SK-MEL-5 (cell line): Measurements from ENCODE around the gene ANKRD12. TPM values are rescaled to one million over a fixed set of nuclear protein-coding genes. Genes with fewer than 3 reads are reported as not detected.
"Not testable (repeated sequence)": the region's sequence is repeated elsewhere in the genome, so short reads cannot be mapped to it uniquely, and the experiment has no call there.

Source experiments
- DNase-seq: peaks from one replicate; pipeline ENCODE4 v3.0.0-alpha.2; 2016; ENCODE audit warnings: low read depth, low spot score
- in situ Hi-C: cut with HindIII; loops from 2 replicates; pipeline ENCODE4 v1.10.0; 2016; ENCODE audit warnings: low sequenced_read_pairs, high pct_unique_total_duplicates, low pct_unique_long_range_greater_than_20kb
- total RNA-seq: library from RNA; depleted of rRNA; stranded (reverse); fragments of >200 nt; shearing (Covaris generic); gene quantifications from 2 replicates; pipeline ENCODE4 v1.2.3, GENCODE V29; 2014

ANKRD12 gene
- total RNA-seq, 1 experiment from 2014 or later: 41.5 TPM

DNA sequence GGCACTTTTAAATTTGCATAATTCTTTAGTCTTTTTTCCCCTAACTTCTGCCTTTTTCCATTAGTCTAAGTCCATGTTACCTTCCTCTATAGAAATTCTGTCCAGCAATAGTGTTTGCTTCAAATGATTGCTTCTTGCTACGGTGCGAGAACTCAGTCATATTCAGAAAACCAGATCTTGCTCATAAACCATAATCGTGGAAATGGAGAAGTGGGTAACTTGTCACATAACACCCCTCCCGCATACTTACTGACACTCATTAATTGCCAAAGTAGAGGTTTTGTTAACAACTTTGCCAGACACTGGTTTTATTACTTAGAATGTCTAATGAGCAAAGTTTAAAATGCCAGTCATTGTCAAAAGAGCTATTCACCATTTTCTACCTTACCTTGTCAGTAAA lies 103.7 kb downstream of the ANKRD12 start:
- no peak for DNase-seq
- in situ Hi-C loops: no loop called here

DNA sequence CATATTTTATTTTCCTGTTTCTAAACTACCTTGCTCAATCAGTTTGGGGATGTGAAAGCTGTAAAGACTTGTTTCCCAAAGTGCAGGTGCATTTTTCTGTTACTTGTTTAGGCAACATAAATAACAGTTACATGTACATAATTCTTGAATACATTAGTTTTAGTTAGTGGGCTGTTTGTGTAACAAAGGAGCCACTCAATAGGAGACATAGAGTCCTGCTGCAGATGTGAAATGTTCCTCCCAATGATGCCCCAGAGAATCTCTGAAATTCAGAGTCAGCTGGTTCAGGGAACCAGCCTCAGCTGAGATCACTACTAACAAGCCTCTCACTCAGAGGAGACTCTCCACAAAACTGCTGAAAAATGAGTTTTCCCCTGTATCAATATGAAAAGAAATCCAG lies 106.4 kb downstream of the ANKRD12 start:
- in situ Hi-C loops: no loop called here
- DNase-seq: no peak

DNA sequence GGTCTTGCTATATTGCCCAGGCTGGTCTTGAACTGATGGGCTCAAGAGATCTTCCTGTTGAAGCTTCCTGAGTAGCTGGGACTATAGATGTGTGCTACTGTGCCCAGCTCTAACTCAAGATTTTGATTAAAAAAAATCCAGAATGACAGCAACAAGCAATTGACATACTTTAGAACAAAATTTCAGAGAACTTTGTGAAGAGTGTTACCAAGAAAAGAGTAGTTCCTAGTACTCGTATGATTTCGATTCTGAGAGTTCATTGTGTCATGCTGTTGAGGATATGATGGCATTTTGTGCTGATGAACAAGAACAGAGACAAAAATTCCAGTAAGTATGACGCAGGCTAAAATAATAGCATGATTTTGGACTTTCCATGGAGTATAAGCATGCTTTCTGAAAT lies 107.8 kb downstream of the ANKRD12 start:
- in situ Hi-C loops: no loop called here
- no peak for DNase-seq

DNA sequence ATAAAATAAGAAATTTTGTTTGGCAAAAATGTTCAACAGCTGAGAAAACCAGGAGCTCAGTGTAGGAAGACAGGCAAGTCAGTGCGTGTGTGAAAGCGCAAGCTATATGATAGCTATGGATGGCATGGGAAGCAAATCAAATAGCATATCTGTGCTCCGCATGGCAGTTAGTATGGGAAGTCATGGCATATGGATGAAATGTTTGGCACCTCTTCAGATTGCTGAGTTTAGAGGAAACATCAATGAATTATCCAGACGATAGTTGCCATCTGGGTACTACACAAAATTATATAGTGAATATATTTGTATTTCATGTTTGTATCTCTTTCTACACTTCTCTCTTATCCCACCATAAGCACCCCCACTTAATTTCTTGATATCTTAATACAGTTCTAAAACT lies 112.1 kb downstream of the ANKRD12 start:
- in situ Hi-C loops: no loop called here
- DNase-seq: no peak

DNA sequence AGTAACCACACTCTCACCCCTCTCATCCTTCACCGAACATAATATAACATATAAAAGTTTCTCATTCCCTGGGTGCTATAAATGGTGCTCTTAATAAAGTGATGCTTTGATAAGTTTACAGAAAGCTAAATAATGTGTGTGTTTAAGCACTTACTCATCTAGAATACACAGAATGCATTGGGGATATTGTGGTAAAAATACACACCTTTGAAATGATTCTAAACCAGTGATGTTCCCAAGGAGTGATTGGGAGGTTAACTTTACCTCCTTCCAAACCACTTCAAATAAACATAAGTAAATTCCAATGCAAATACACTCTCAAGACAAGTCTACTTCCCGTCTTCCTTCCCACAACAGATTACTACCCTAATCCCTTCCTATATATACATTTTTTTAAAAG lies 112.7 kb downstream of the ANKRD12 start:
- in situ Hi-C loops: no loop called here
- no peak for DNase-seq

DNA sequence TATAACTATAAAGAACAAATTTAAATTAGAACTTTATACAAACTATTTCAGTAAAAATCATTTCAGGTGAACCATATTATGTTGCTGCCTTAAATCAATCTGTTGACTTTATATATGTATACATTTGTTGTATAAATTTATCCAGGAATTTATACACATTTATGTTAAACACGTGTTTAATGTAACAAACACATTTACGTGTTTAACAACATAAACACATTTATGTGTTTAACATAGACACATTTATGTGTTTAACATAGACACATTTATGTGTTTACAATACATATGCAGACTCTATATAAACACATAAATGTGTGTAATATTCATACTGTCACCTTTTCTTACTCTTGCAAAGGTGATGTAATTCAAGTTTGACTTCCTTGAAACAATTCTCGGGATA lies 122.6 kb downstream of the ANKRD12 start:
- in situ Hi-C loops: no loop called here
- no peak for DNase-seq

- in situ Hi-C loops: no loop called here
- DNase-seq: no peak
These were observed 124.1 kb downstream of the ANKRD12 start for GRCh38 chr18:9260388-9261380.

GRCh38 chr18:9263264-9263663 lies 126.7 kb downstream of the ANKRD12 start:
- in situ Hi-C loops: no loop called here

DNA sequence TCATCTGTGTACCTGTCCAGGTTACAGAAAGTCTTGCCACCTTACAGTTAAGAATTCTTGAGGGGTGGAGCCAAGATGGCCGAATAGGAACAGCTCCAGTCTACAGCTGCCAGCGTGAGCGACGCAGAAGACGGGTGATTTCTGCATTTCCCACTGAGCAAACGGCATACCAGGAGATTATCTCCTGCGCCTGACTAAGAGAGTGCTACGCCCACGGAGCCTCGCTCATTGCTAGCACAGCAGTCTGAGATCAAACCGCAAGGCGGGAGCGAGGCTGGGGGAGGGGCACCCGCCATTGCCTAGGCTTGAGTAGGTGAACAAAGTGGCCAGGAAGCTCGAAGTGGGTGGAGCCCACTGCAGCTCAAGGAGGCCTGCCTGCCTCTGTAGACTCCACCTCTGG lies 128.2 kb downstream of the ANKRD12 start:
- DNase-seq, in situ Hi-C loops: not testable (repeated sequence)

More at GRCh38 chr18:9263264-9263663, 126.7 kb downstream of the ANKRD12 start:
- no peak for DNase-seq

DNA sequence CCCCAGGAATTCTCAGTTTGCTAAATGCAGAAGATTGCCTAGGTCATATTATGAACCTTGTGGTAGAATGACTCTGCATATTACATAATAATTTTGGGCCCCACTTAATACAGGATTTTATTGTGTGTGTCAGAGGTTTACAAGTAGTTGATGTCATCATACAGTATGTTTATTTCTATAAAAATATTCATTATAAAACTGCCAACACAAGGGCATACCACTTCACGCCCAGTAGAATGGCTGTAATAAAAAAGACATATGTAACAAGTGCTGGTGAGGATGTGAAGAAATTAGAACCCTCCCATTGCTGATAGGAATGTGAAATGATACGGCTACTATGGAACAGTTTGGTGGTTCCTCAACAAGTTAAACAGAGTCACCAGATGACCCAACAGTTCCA lies 136.6 kb downstream of the ANKRD12 start:
- no peak for DNase-seq
- in situ Hi-C loops: no loop called here

- in situ Hi-C loops: no loop called here
These were observed 139.3 kb downstream of the ANKRD12 start for GRCh38 chr18:9275890-9276289.

DNA sequence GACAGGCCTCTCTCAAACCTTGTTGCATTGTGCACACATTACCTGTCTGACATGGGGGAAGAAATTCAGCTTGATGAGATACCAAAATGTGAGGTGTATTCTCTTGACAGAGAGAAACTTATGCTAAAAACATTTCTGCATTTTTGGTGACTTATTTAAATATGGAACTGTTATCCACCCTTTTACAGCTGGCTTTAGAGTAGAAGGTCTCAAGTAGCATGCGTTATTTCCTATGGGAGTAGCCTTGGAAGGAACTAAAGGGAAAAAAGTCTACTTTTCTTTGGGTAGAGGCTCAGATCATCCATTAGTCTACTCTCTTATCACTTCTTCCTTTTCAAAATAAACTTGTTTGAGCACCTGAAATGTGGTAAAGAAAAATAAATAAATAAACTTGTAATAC lies 141.4 kb downstream of the ANKRD12 start:
- DNase-seq: no peak
- in situ Hi-C loops: no loop called here

More at GRCh38 chr18:9275890-9276289, 139.3 kb downstream of the ANKRD12 start:
- DNase-seq: no peak

DNA sequence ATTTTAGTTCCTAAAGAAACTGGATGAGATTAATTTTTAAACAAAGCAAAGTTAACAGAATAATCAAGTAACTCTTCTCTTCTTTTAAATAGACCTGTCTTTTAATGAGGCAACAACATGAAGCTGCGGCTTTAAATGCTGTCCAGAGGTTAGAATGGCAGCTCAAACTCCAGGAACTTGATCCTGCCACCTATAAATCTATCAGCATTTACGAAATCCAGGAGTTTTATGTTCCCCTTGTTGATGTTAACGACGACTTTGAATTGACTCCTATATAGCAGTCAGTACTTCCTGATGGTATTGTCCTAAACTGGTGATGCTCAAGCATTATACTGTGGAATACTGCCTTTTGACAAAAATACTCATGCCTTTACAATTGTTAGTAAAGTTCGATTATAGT lies 144.3 kb downstream of the ANKRD12 start:
- DNase-seq: no peak
- in situ Hi-C loops: no loop called here

DNA sequence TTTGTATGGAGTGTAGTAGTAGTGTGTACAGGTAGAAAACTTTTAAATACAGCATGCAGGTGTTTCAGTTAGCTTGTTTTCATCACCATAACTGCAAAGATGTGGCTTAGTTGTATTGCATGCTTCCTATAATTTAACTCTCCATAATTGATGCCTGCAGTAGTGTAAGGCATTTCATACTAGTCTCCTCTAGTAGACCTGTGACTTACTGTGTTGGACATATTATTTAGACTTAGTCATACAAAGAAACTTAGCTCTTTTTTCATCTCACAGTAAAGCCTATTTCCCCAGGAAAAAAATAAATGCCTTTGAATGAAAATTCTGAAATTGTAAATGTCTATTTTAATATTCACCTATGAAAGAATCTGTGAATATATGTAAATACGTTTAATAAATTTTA lies 145.2 kb downstream of the ANKRD12 start:
- in situ Hi-C loops: no loop called here
- no peak for DNase-seq

DNA sequence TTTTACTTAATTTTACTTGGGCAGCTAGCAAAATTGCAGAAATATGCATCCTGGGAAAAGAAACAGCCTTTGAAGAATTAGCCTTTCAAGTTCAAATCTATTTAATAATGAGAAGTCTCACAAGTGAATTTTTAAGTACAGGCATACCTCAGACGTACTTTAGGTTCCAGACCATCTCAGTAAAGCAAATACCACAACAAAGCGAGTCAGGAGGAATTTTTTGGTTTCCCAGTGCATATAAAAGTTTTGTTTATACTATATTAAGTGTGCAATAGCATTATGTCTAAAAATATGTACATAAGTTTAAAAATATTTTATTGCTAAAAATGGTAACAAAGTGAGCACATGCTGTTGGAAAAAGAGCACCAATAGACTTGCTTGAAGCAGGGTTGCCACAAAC lies 147.2 kb downstream of the ANKRD12 start:
- no peak for DNase-seq
- in situ Hi-C loops: no loop called here

DNA sequence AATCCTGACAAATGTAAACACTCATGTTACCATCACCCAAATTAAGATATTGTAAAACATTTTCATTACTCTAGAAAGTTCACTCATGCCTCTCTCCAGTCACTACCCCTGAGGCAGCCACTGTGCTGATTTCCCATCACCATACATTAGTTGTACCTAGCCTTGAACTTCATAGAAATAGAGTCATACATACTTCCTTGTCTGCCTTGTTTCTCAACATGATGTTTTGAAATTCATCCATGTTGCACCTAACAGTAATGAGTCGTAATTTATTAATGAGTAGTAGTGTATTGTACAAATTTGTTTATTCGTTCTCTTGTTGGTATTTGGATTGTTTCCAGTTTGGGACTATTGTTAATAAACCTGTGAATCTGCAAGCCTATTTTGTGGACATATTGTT lies 149.0 kb downstream of the ANKRD12 start:
- no peak for DNase-seq
- in situ Hi-C loops: no loop called here

DNA sequence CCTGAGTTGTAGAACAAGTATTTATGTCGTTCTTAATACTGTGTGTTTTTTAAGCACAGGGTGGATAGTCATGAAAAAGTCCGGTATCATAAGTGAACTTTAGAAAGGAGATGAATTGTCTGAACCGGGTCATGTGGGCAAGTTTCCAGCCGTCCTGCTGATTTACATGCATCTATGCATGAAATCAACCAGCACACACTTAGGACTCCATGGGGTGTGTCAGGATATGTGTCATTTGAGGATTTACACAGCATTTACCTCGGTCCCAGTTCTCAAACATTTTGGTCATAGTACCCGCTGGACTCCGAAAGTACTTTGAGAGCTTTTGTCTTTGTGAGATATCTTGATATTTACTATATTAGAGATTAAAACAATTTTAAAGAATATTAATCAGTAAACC lies 150.5 kb downstream of the ANKRD12 start:
- DNase-seq: no peak
- in situ Hi-C loops: no loop called here

DNA sequence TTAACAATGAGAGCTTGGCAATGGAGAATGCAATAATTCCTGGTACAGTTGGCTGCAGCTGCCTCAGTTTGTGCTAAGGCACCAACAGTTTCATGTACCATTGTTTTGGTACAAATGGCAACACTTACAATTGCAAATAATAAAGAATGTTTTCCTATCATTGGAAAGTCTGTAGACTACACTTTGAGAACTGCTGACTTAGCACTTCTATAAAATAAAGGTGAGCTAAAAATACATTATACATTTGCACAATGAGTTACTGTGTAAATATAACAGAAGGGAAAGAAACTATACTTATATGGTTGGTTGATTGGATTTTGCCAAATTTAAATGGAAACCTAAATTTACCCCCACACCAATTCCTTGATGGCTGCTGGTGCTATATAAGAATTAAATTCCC lies 153.1 kb downstream of the ANKRD12 start:
- no peak for DNase-seq
- in situ Hi-C loops: no loop called here

GRCh38 chr18:9290156-9290555 lies 153.6 kb downstream of the ANKRD12 start:
- in situ Hi-C loops: no loop called here
- no peak for DNase-seq
